Fibroblast of upper back skin (primary cell): Measurements from ENCODE around the gene DUSP15.

Experiments used
- DNase-seq: peaks from one replicate; pipeline ENCODE4 v3.0.0-alpha.2; 2013

DUSP15 gene

DNA sequence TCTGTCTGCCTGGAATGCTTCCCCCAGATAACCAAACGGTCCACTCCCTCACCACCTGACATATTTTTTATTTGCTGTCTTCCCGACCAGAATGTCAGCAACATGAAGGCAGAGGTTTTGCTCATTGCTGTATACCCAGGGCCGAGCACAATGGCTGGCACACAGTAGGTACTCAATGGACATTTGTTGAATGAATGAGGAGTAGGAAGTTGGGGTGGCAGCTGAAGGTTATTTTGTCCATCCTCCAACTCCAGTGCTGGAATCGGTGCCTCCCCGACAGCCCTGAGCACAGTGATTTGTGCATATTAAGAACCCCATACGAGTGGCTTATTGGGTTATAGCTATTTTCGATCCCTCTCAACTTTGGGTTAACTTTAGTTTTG lies 10.3 kb downstream of the DUSP15 start:
- no peak for DNase-seq

- no peak for DNase-seq
These were observed 10.9 kb downstream of the DUSP15 start for GRCh38 chr20:31859266-31859997.

- DNase-seq, result no peak
These were observed 11.6 kb downstream of the DUSP15 start for GRCh38 chr20:31858760-31859083.

GRCh38 chr20:31857861-31858759 lies 12.2 kb downstream of the DUSP15 start:
- no peak for DNase-seq

- no peak for DNase-seq
These were observed 13.8 kb downstream of the DUSP15 start for GRCh38 chr20:31856516-31856915.

GRCh38 chr20:31853481-31853880 lies 16.8 kb downstream of the DUSP15 start:
- DNase-seq, result no peak

GRCh38 chr20:31851240-31851955 lies 18.9 kb downstream of the DUSP15 start:
- no peak for DNase-seq

GRCh38 chr20:31849306-31849930 lies 20.9 kb downstream of the DUSP15 start:
- no peak for DNase-seq

GRCh38 chr20:31848088-31848999 lies 22.0 kb downstream of the DUSP15 start:
- DNase-seq, result no peak

DNA sequence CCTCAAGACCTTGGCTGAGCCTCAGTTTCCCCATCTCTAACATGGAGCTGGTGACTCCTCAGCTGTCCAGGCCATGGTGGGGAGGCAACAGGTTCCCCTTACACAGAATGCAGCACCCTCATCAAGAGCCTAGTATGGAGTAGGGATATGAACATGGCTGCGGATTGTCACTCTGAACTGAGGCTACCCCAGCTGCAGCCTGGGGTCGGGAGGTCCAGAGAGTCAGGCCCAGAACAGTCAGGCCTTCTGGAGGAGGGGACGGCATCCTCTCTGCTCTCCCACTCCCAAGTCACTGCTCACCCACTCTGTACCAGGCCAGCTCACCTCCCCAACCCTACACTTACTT lies 23.6 kb downstream of the DUSP15 start:
- no peak for DNase-seq

- DNase-seq, result peak; percentile 42
These were observed 24.9 kb downstream of the DUSP15 start, which contains the start of gene FOXS1 for GRCh38 chr20:31845300-31845863. TSS of gene FOXS1 (minus strand) at chr20:31845604. CDS start at chr20:31845542, 62 bp downstream.

DNA sequence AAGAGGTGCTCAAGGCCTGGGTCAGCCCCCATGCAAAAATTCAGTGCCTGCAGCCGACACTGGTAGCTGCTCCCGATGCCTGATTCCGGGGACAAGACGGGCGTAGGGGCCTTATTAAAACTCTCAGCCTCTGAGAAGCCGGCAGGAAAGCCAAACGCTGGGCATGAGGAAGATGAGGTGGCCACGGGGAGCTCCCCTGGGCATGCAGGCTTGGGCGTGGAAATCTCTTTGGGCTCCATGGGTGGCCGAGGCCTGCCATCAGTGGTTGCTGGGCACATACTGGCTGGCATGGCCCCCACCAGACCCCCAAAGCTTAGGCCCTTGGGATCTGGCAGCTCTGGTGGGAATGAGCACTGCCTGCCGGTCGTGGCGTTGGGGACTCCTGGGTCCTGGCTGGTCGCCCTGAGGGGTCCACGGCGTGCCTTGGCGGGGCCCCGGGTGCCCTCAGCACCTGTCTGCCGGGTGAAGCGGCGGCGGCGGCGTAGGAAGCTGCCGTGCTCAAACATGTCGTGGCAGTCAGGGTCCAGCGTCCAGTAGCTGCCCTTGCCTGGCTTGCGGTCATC lies 25.5 kb downstream of the DUSP15 start:
- DNase-seq, result no peak

GRCh38 chr20:31843881-31844280 lies 26.4 kb downstream of the DUSP15 start:
- no peak for DNase-seq

- DNase-seq, result no peak
These were observed 27.0 kb downstream of the DUSP15 start for GRCh38 chr20:31843288-31843687.

GRCh38 chr20:31842471-31843157 lies 27.7 kb downstream of the DUSP15 start:
- peak; percentile 80 for DNase-seq

DNA sequence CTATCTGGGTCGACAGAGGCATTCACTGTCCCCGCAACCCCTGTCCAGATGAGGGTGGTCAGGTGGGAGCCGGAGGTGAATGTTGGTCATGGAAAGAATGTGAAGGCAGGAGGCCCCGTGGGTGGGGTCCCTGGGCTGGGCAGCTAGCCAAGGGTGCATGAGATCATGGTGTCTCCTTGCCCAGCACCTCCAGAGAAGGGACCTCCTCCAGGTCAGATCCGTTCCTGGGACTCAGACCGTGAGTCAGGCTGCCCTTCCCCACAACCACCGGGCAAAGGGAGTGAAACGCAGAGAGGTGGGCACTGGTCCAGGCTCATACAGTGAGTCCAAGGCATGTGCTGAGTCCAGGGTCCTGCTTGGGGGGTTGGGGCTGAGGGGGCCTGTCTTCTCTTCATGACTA lies 28.4 kb downstream of the DUSP15 start:
- peak; percentile 83 for DNase-seq

- DNase-seq, result peak; percentile 35
These were observed 29.2 kb downstream of the DUSP15 start for GRCh38 chr20:31840906-31841816.

GRCh38 chr20:31839782-31840487 lies 30.4 kb downstream of the DUSP15 start:
- no peak for DNase-seq
